Neural progenitor cell (in vitro differentiated cells): ENCODE results near the gene MOK. TPM values are rescaled to one million over a fixed set of nuclear protein-coding genes. Genes with fewer than 3 reads are reported as not detected.

Experiments used
- DNase-seq: peaks from one replicate; pipeline ENCODE4 v3.0.0-alpha.2; 2016; ENCODE audit warnings: low spot score
- H2AFZ ChIP-seq: fragments of 200-600 bp; sonication (generic); replicated peaks from 2 replicates; pipeline ENCODE4 v1.6.1; 2016; ENCODE audit warnings: antibody characterized with exemption
- H3F3A ChIP-seq: fragments of 200-600 bp; sonication (generic); 2 replicates; pipeline ENCODE4 v1.6.1; 2016; ENCODE audit warnings: antibody characterized with exemption, low read depth
- H3K27ac ChIP-seq: fragments of 200-600 bp; sonication (generic); 2 replicates; pipeline ENCODE4 v1.5.1; 2016; ENCODE audit warnings: mild to moderate bottlenecking
- H3K27me3 ChIP-seq: fragments of 200-600 bp; sonication (generic); 2 replicates; pipeline ENCODE4 v1.6.1; 2016; ENCODE audit warnings: mild to moderate bottlenecking, moderate library complexity
- H3K36me3 ChIP-seq: fragments of 200-600 bp; sonication (generic); 2 replicates; pipeline ENCODE4 v1.5.1; 2016
- H3K4me1 ChIP-seq: fragments of 200-600 bp; sonication (generic); 2 replicates; pipeline ENCODE4 v1.6.1; 2016; ENCODE audit warnings: mixed run types
- H3K4me2 ChIP-seq: fragments of 200-600 bp; sonication (generic); 2 replicates; pipeline ENCODE4 v1.6.1; 2016
- H3K4me3 ChIP-seq: fragments of 200-600 bp; sonication (generic); 2 replicates; pipeline ENCODE4 v1.5.1; 2016
- H3K79me2 ChIP-seq: fragments of 200-600 bp; sonication (generic); 2 replicates; pipeline ENCODE4 v1.6.1; 2016; ENCODE audit warnings: low read depth
- H3K9ac ChIP-seq: fragments of 200-600 bp; sonication (generic); 2 replicates; pipeline ENCODE4 v1.6.1; 2016
- H3K9me3 ChIP-seq: fragments of 200-600 bp; sonication (generic); 2 replicates; pipeline ENCODE4 v1.5.1; 2016; ENCODE audit warnings: low read depth
- H4K20me1 ChIP-seq: fragments of 200-600 bp; sonication (generic); 2 replicates; pipeline ENCODE4 v1.6.1; 2016; ENCODE audit warnings: low read depth
- H3K27ac Mint-ChIP-seq: 3 replicates; pipeline ENCODE4 v1.8.0; 2021; ENCODE audit warnings: mixed read lengths
- H3K27me3 Mint-ChIP-seq: 2 replicates; pipeline ENCODE4 v1.8.0; 2022; ENCODE audit warnings: low read depth, mild to moderate bottlenecking, inconsistent platforms, moderate library complexity, mixed read lengths; ENCODE audit not compliant: insufficient read depth
- H3K36me3 Mint-ChIP-seq: 3 replicates; pipeline ENCODE4 v1.8.0; 2021; ENCODE audit warnings: mixed read lengths
- H3K4me1 Mint-ChIP-seq: 3 replicates; pipeline ENCODE4 v1.8.0; 2021; ENCODE audit warnings: mixed read lengths
- H3K4me3 Mint-ChIP-seq: 3 replicates; pipeline ENCODE4 v1.8.0; 2021; ENCODE audit warnings: mild to moderate bottlenecking, moderate library complexity, mixed read lengths
- H3K9me3 Mint-ChIP-seq: 3 replicates; pipeline ENCODE4 v1.8.0; 2020; ENCODE audit warnings: mixed read lengths
- CTCF ChIP-seq: fragments of 200-600 bp; sonication (generic); IDR thresholded peaks from 2 replicates; pipeline ENCODE4 v1.5.1; 2017; ENCODE audit warnings: antibody characterized with exemption, mild to moderate bottlenecking
- EZH2 ChIP-seq: fragments of 200-600 bp; sonication (generic); IDR thresholded peaks from 2 replicates; pipeline ENCODE4 v1.6.1; 2017; ENCODE audit warnings: antibody characterized with exemption, mild to moderate bottlenecking, moderate library complexity
- EZH2phosphoT487 ChIP-seq: fragments of 200-600 bp; sonication (generic); IDR thresholded peaks from 2 replicates; pipeline ENCODE4 v1.6.1; 2017; ENCODE audit warnings: antibody characterized with exemption
- total RNA-seq: library from RNA; depleted of rRNA; stranded (reverse); fragments of >200 nt; gene quantifications from 2 replicates; pipeline ENCODE4 v1.2.3, GENCODE V29; 2015; ENCODE audit warnings: low replicate concordance

MOK gene
- total RNA-seq, 1 donor from 2014 or later: 9.9 TPM

DNA sequence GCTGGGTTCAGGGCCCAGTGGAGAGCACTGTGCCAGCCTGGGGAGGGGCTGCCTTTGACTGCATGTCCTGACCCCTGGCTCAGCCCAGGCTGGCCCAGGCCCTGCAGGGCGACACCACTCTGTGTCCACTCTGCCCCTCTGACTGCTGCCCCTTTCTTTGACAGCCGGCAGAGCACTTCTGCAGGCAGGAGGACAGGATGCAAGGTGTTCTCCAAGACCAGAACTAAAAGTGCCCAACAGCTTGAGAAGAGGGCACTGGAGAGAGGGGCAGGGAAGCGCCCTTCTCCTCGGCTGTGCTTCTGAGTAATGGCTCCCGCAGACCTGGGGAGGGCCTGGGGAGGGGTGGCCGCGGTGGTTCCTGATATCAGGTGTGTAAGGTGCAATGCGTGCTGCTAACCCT, 92.6 kb downstream of the MOK start:
- H3K27me3 Mint-ChIP-seq: no peaks in the 10 kb centered on the region
- Histone ChIP-seq H3K9me3 (no peaks in the 10 kb centered on the region), H3K79me2 (peaks cover 13% of the 10 kb centered on the region), H3K9ac (no peak overlapping the region), H3F3A (peaks cover 5% of the 10 kb centered on the region), H3K4me1 (peaks cover 16% of the 10 kb centered on the region), H3K36me3 (no peaks in the 10 kb centered on the region), H3K27ac (no peak overlapping the region), H4K20me1 (peaks cover 38% of the 10 kb centered on the region), H3K4me2 (no peak overlapping the region), H3K4me3 (no peak overlapping the region), H3K27me3 (no peaks in the 10 kb centered on the region), H2AFZ (no peak overlapping the region)
- peaks cover 19% of the 10 kb centered on the region for H3K4me1 Mint-ChIP-seq
- TF ChIP-seq EZH2phosphoT487: no peak
- TF ChIP-seq EZH2: no peak
- no peak for TF ChIP-seq CTCF
- H3K4me3 Mint-ChIP-seq: no peak overlapping the region
- H3K9me3 Mint-ChIP-seq: no peaks in the 10 kb centered on the region
- no peak overlapping the region for H3K27ac Mint-ChIP-seq
- DNase-seq: no peak
- peaks cover 7% of the 10 kb centered on the region for H3K36me3 Mint-ChIP-seq

- no peak for DNase-seq
- H3F3A ChIP-seq: peaks cover 5% of the 10 kb centered on the region
- H3K4me2 ChIP-seq: no peak overlapping the region
- no peaks in the 10 kb centered on the region for H3K36me3 ChIP-seq
- H3K9ac ChIP-seq: no peak overlapping the region
- Mint-ChIP-seq H3K9me3 (no peaks in the 10 kb centered on the region), H3K27me3 (no peaks in the 10 kb centered on the region), H3K4me3 (no peak overlapping the region), H3K4me1 (peaks cover 29% of the 10 kb centered on the region), H3K36me3 (peaks cover 7% of the 10 kb centered on the region), H3K27ac (no peak overlapping the region)
- H3K4me1 ChIP-seq: peaks cover 16% of the 10 kb centered on the region
- peaks cover 13% of the 10 kb centered on the region for H3K79me2 ChIP-seq
- no peak overlapping the region for H3K4me3 ChIP-seq
- H3K9me3 ChIP-seq: no peaks in the 10 kb centered on the region
- no peak overlapping the region for H2AFZ ChIP-seq
- no peaks in the 10 kb centered on the region for H3K27me3 ChIP-seq
- H3K27ac ChIP-seq: no peak overlapping the region
- TF ChIP-seq CTCF (no peak), EZH2phosphoT487 (no peak), EZH2 (no peak)
- peaks cover 35% of the 10 kb centered on the region for H4K20me1 ChIP-seq
These were observed 93.7 kb downstream of the MOK start for GRCh38 chr14:102211240-102211639.

- Histone ChIP-seq H2AFZ (no peak overlapping the region), H3K9ac (no peak overlapping the region), H3K9me3 (no peaks in the 10 kb centered on the region), H3K27me3 (no peaks in the 10 kb centered on the region), H3K36me3 (no peaks in the 10 kb centered on the region), H3K79me2 (peaks cover 13% of the 10 kb centered on the region), H3K4me1 (peaks cover 9% of the 10 kb centered on the region), H4K20me1 (peaks cover 30% of the 10 kb centered on the region), H3K4me3 (no peak overlapping the region), H3K27ac (no peak overlapping the region), H3F3A (peaks cover 5% of the 10 kb centered on the region), H3K4me2 (no peak overlapping the region)
- Mint-ChIP-seq H3K4me3 (no peak overlapping the region), H3K36me3 (peaks cover 9% of the 10 kb centered on the region), H3K27ac (no peak overlapping the region), H3K9me3 (no peaks in the 10 kb centered on the region), H3K4me1 (peaks cover 24% of the 10 kb centered on the region), H3K27me3 (no peaks in the 10 kb centered on the region)
- no peak for DNase-seq
- no peak for TF ChIP-seq EZH2phosphoT487
- no peak for TF ChIP-seq CTCF
- no peak for TF ChIP-seq EZH2
These were observed 94.4 kb downstream of the MOK start for GRCh38 chr14:102210421-102211042.
